C4-2B (cell line): Measurements from ENCODE around the gene OTOGL.

Source experiments
- ZFX ChIP-seq: fragments of 450-650 bp; IDR thresholded peaks from 2 replicates; pipeline ENCODE4 v1.6.1; 2017
- TF ChIP-seq, protein P1 (sequence below): fragments of 450-650 bp; conservative IDR thresholded peaks from 2 replicates; pipeline ENCODE4 v1.5.1; 2017; ENCODE audit warnings: mild to moderate bottlenecking

DNA sequence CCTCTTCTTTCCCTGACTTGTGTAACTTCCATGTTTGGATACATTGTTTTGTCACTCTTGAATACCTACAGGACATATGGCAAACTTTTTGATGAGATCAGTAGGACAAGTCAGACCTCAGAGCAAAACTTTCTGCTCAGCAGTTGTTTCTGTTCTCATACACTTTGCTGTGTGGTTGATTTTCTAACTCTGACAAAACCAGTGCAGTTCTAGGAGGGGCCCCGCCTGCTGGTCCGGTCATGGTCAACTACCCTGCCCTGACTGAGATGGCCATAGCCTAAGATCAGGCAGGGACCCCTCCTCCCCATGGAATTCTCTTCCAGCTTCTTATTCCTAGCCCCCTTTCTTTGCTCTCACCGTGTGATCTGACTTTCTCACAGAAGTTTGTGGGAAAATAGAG, 92.8 kb downstream of the OTOGL start:
- TF ChIP-seq, protein P1, sequence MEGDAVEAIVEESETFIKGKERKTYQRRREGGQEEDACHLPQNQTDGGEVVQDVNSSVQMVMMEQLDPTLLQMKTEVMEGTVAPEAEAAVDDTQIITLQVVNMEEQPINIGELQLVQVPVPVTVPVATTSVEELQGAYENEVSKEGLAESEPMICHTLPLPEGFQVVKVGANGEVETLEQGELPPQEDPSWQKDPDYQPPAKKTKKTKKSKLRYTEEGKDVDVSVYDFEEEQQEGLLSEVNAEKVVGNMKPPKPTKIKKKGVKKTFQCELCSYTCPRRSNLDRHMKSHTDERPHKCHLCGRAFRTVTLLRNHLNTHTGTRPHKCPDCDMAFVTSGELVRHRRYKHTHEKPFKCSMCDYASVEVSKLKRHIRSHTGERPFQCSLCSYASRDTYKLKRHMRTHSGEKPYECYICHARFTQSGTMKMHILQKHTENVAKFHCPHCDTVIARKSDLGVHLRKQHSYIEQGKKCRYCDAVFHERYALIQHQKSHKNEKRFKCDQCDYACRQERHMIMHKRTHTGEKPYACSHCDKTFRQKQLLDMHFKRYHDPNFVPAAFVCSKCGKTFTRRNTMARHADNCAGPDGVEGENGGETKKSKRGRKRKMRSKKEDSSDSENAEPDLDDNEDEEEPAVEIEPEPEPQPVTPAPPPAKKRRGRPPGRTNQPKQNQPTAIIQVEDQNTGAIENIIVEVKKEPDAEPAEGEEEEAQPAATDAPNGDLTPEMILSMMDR: no peak
- TF ChIP-seq ZFX: no peak
